ENCODE results near the gene HOXC5.

DNA sequence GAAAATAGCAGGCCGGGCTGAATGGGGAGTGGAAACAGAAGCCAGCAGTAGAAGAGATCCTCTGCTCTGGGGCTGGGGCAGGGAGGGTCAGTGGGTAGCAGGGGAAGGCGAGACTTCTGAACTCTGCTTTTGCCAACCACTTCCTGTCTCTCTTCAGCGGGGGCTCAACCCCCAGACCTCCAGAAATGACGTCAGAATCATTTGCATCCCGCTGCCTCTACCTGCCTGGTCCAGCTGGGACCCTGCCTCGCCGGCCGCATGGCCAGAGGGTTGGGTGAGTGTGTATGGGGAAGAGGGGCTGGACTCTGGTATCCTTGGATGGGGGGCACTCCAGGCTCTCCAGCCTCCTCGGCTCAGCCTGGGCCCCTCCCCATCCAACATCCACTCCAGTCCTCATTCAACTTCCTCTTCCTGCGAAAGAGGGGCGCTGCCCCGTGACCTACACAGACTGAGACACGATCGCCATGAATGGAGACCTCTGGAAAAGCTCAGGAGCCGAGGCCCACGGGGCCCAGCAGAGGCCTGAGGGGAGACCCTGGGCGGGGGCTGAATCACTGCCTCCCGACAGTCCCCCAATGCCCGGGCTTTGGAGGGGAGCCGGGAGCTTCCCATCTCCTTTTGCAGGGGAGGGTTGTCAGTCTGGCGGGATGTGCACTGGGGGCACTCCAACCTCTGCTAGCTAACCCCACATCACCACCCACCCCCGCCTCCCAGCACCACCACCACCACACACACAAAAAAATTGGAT, 20.3 kb downstream of the HOXC5 start:
- no peak for TF ChIP-seq POLR2A (IDR thresholded peaks at IDR 0.05)
- TF ChIP-seq, protein P1, sequence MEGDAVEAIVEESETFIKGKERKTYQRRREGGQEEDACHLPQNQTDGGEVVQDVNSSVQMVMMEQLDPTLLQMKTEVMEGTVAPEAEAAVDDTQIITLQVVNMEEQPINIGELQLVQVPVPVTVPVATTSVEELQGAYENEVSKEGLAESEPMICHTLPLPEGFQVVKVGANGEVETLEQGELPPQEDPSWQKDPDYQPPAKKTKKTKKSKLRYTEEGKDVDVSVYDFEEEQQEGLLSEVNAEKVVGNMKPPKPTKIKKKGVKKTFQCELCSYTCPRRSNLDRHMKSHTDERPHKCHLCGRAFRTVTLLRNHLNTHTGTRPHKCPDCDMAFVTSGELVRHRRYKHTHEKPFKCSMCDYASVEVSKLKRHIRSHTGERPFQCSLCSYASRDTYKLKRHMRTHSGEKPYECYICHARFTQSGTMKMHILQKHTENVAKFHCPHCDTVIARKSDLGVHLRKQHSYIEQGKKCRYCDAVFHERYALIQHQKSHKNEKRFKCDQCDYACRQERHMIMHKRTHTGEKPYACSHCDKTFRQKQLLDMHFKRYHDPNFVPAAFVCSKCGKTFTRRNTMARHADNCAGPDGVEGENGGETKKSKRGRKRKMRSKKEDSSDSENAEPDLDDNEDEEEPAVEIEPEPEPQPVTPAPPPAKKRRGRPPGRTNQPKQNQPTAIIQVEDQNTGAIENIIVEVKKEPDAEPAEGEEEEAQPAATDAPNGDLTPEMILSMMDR (IDR thresholded peaks at IDR 0.05 in 4 of 5, conservative IDR thresholded peaks at IDR 0.05 in 1 of 5), result no peak
